ENCODE data around the gene DLX4. TPM values are rescaled to one million over a fixed set of nuclear protein-coding genes. Genes with fewer than 3 reads are reported as not detected.

The DLX4 gene
- total RNA-seq, 1 experiment from 2014 or later: 0.44 TPM

- H3K27me3 ChIP-seq (ENCODE audit: low read length): no peaks in the 10 kb centered on the region
- H2AFZ ChIP-seq (ENCODE audit: low read length): no peak overlapping the region
- no peaks in the 10 kb centered on the region for H3K9me2 ChIP-seq (replicated peaks; ENCODE audit: low read length)
- ATAC-seq: no peak
- ChIA-PET POLR2A (ENCODE audit: unreplicated experiment) (no interaction called here), CTCF (no interaction called here)
- no peak overlapping the region for H3K4me3 ChIP-seq (ENCODE audit: low read length)
- intact Hi-C loops (cut with micrococcal nuclease): no loop called here
- H3F3A ChIP-seq (ENCODE audit: low read length, unreplicated experiment): no peaks in the 10 kb centered on the region
- no peaks in the 10 kb centered on the region for H3K36me3 ChIP-seq (ENCODE audit: low read depth, low read length)
- TF ChIP-seq EZH2 (IDR thresholded peaks at IDR 0.05; ENCODE audit: low read length, unreplicated experiment): no peak
- TF ChIP-seq EZH2phosphoT487 (IDR thresholded peaks at IDR 0.05; ENCODE audit: borderline replicate concordance, low read length): no peak
- no peak for TF ChIP-seq CTCF (conservative IDR thresholded peaks at IDR 0.05; ENCODE audit: low read depth, low read length)
- H3K9ac ChIP-seq (ENCODE audit: low read length): no peak overlapping the region
- no peaks in the 10 kb centered on the region for H3K9me3 ChIP-seq (ENCODE audit: low read length)
- peak; percentile 60 for DNase-seq
- no peaks in the 10 kb centered on the region for H3K79me2 ChIP-seq (ENCODE audit: low read length)
- BruUV-seq (replicated peaks): no TSS peak
- no peak overlapping the region for H3K4me2 ChIP-seq (ENCODE audit: low read length)
- H3K27ac ChIP-seq (ENCODE audit: low read length): no peak overlapping the region
- H3K4me1 ChIP-seq (ENCODE audit: insufficient read depth, low read length): peaks cover 37% of the 10 kb centered on the region
- H4K20me1 ChIP-seq (ENCODE audit: low read length): no peaks in the 10 kb centered on the region
Measured at GRCh38 chr17:49955157-49955556, 13.8 kb upstream of the DLX4 start.

DNA sequence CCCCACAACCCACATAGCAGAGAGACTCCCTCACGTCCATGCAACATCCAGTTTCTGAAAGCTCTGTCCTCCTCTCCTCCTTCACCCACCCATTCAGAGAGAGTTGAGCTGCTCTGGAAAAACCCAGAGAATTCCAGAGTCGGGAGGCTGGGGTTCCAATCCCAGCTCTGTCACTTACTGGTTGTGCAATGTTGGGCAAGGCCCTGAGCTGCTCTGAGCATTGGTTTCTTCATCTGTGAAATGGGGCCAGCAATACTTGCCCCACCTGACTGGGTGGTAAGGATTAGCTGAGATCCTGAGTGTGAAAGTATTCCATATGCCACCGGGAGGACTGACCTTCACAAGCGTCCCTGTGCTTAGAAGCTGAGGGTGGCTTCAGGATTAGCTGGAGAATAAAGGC is 12.2 kb upstream of the DLX4 start:
- ATAC-seq (no peak), DNase-seq (no peak)
- Histone ChIP-seq H3K27me3 (ENCODE audit: low read length) (no peaks in the 10 kb centered on the region), H3K9me3 (ENCODE audit: low read length) (no peaks in the 10 kb centered on the region), H3K27ac (ENCODE audit: low read length) (no peak overlapping the region), H4K20me1 (ENCODE audit: low read length) (no peaks in the 10 kb centered on the region), H3K4me1 (ENCODE audit: insufficient read depth, low read length) (peaks cover 32% of the 10 kb centered on the region), H3K9ac (ENCODE audit: low read length) (no peak overlapping the region), H3K4me3 (ENCODE audit: low read length) (no peak overlapping the region), H3F3A (ENCODE audit: low read length, unreplicated experiment) (no peaks in the 10 kb centered on the region), H3K79me2 (ENCODE audit: low read length) (no peaks in the 10 kb centered on the region), H3K9me2 (replicated peaks; ENCODE audit: low read length) (no peaks in the 10 kb centered on the region), H3K4me2 (ENCODE audit: low read length) (no peak overlapping the region), H2AFZ (ENCODE audit: low read length) (no peak overlapping the region), H3K36me3 (ENCODE audit: low read depth, low read length) (no peaks in the 10 kb centered on the region)
- ChIA-PET POLR2A (ENCODE audit: unreplicated experiment) (no interaction called here), CTCF (no interaction called here)
- TF ChIP-seq EZH2 (IDR thresholded peaks at IDR 0.05; ENCODE audit: low read length, unreplicated experiment): no peak
- no peak for TF ChIP-seq EZH2phosphoT487 (IDR thresholded peaks at IDR 0.05; ENCODE audit: borderline replicate concordance, low read length)
- no peak for TF ChIP-seq CTCF (conservative IDR thresholded peaks at IDR 0.05; ENCODE audit: low read depth, low read length)
- no TSS peak for BruUV-seq (replicated peaks)
- intact Hi-C loops (cut with micrococcal nuclease): no loop called here

GRCh38 chr17:49957350-49957749 is 11.6 kb upstream of the DLX4 start:
- Histone ChIP-seq H3K9ac (ENCODE audit: low read length) (no peak overlapping the region), H3K36me3 (ENCODE audit: low read depth, low read length) (no peaks in the 10 kb centered on the region), H3K9me2 (replicated peaks; ENCODE audit: low read length) (no peaks in the 10 kb centered on the region), H3K27me3 (ENCODE audit: low read length) (no peaks in the 10 kb centered on the region), H3K4me1 (ENCODE audit: insufficient read depth, low read length) (peaks cover 26% of the 10 kb centered on the region), H3K4me2 (ENCODE audit: low read length) (no peak overlapping the region), H3K27ac (ENCODE audit: low read length) (no peak overlapping the region), H2AFZ (ENCODE audit: low read length) (no peak overlapping the region), H4K20me1 (ENCODE audit: low read length) (no peaks in the 10 kb centered on the region), H3K79me2 (ENCODE audit: low read length) (no peaks in the 10 kb centered on the region), H3F3A (ENCODE audit: low read length, unreplicated experiment) (no peaks in the 10 kb centered on the region), H3K9me3 (ENCODE audit: low read length) (no peaks in the 10 kb centered on the region), H3K4me3 (ENCODE audit: low read length) (no peak overlapping the region)
- TF ChIP-seq EZH2phosphoT487 (IDR thresholded peaks at IDR 0.05; ENCODE audit: borderline replicate concordance, low read length) (no peak), CTCF (conservative IDR thresholded peaks at IDR 0.05; ENCODE audit: low read depth, low read length) (no peak), EZH2 (IDR thresholded peaks at IDR 0.05; ENCODE audit: low read length, unreplicated experiment) (no peak)
- ATAC-seq: no peak
- ChIA-PET CTCF (no interaction called here), POLR2A (ENCODE audit: unreplicated experiment) (no interaction called here)
- intact Hi-C loops (cut with micrococcal nuclease): no loop called here
- BruUV-seq (replicated peaks): no TSS peak
- no peak for DNase-seq
